SU-DHL-6 (cell line): Measurements from ENCODE around the gene TMEM52.

ENCODE experiments used
- EZH2phosphoT487 ChIP-seq: fragments of 200-600 bp; sonication (generic), shearing (Covaris generic); conservative IDR thresholded peaks from 2 replicates; pipeline ENCODE4 v1.6.1; 2018; ENCODE audit warnings: mild to moderate bottlenecking, antibody characterized with exemption, low read length, moderate library complexity, mixed read lengths
- TF ChIP-seq, protein P1 (sequence below): fragments of 200-600 bp; sonication (generic); IDR thresholded peaks from one replicate; pipeline ENCODE4 v1.5.1; 2017; ENCODE audit warnings: antibody characterized with exemption, mild to moderate bottlenecking, low read length, moderate library complexity; ENCODE audit not compliant: insufficient read depth, poor library complexity, severe bottlenecking

DNA sequence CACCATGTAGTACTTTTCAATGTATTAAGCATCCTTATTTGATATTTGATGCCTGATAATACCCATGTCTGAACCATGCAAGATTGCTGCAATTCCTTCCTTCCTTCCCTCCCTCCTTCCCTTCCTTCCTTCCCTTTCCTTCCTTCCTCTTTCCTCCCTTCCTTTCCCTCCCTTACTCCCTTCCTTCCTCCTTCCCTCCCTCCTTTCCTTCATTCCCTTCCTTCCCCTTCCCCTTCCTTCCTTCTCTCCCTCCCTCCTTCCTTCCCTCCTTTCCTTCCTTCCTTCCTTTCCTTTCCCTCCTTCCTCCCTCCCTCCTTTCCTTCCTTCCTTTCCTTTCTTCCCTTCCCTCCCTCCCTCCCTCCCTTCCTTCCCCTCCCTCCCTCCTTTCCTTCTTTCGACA is 29.7 kb upstream of the TMEM52 start:
- TF ChIP-seq, protein P1, sequence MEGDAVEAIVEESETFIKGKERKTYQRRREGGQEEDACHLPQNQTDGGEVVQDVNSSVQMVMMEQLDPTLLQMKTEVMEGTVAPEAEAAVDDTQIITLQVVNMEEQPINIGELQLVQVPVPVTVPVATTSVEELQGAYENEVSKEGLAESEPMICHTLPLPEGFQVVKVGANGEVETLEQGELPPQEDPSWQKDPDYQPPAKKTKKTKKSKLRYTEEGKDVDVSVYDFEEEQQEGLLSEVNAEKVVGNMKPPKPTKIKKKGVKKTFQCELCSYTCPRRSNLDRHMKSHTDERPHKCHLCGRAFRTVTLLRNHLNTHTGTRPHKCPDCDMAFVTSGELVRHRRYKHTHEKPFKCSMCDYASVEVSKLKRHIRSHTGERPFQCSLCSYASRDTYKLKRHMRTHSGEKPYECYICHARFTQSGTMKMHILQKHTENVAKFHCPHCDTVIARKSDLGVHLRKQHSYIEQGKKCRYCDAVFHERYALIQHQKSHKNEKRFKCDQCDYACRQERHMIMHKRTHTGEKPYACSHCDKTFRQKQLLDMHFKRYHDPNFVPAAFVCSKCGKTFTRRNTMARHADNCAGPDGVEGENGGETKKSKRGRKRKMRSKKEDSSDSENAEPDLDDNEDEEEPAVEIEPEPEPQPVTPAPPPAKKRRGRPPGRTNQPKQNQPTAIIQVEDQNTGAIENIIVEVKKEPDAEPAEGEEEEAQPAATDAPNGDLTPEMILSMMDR = no peak
- no peak for TF ChIP-seq EZH2phosphoT487
